GM21381 (cell line): Measurements from ENCODE around the gene FOXP1.
A peak's percentile ranks its signal among the peaks of the same experiment; 100 is the strongest.
"Not testable (repeated sequence)": the region's sequence is repeated elsewhere in the genome, so short reads cannot be mapped to it uniquely, and the experiment has no call there.

Experiments used
- ATAC-seq: cut with Tn5 transposase; IDR thresholded peaks from one replicate; pipeline ENCODE4 v1.9.1; 2021; ENCODE audit warnings: mild to moderate bottlenecking, moderate library complexity; ENCODE audit not compliant: unreplicated experiment

FOXP1 gene

GRCh38 chr3:71454512-71455403 is 128.8 kb downstream of the FOXP1 start:
- ATAC-seq: no peak

- no peak for ATAC-seq
Observed at GRCh38 chr3:71453822-71454511, 129.6 kb downstream of the FOXP1 start.

GRCh38 chr3:71453319-71453718 is 130.2 kb downstream of the FOXP1 start:
- ATAC-seq: no peak

GRCh38 chr3:71451812-71452211 is 131.7 kb downstream of the FOXP1 start:
- ATAC-seq: no peak

GRCh38 chr3:71451060-71451459 is 132.5 kb downstream of the FOXP1 start:
- no peak for ATAC-seq

- ATAC-seq: no peak
Observed at GRCh38 chr3:71450162-71450561, 133.4 kb downstream of the FOXP1 start.

- no peak for ATAC-seq
Observed at GRCh38 chr3:71447803-71448202, 135.7 kb downstream of the FOXP1 start.

GRCh38 chr3:71447197-71447596 is 136.3 kb downstream of the FOXP1 start:
- ATAC-seq: no peak

- ATAC-seq: no peak
Observed at GRCh38 chr3:71446734-71447133, 136.8 kb downstream of the FOXP1 start.

GRCh38 chr3:71446260-71446659 is 137.3 kb downstream of the FOXP1 start:
- ATAC-seq: no peak

- no peak for ATAC-seq
Observed at GRCh38 chr3:71444861-71445259, 138.7 kb downstream of the FOXP1 start.

GRCh38 chr3:71444028-71444860 is 139.3 kb downstream of the FOXP1 start:
- peak; percentile 95 for ATAC-seq

- ATAC-seq: no peak
Observed at GRCh38 chr3:71443332-71443731, 140.2 kb downstream of the FOXP1 start.

- ATAC-seq: no peak
Observed at GRCh38 chr3:71442652-71443042, 140.9 kb downstream of the FOXP1 start.

- ATAC-seq: no peak
Observed at GRCh38 chr3:71441925-71442651, 141.4 kb downstream of the FOXP1 start.

GRCh38 chr3:71441217-71441924 is 142.2 kb downstream of the FOXP1 start:
- no peak for ATAC-seq

- ATAC-seq: no peak
Observed at GRCh38 chr3:71438904-71439303, 144.6 kb downstream of the FOXP1 start.

- ATAC-seq: no peak
Observed at GRCh38 chr3:71438071-71438685, 145.3 kb downstream of the FOXP1 start.

GRCh38 chr3:71436337-71436736 is 147.2 kb downstream of the FOXP1 start:
- no peak for ATAC-seq

- ATAC-seq: not testable (repeated sequence)
Observed at GRCh38 chr3:71435836-71436235, 147.7 kb downstream of the FOXP1 start.
